SHP77 treated with DMSO at 0.1 percent for 48 hours (cell line): ENCODE results near the gene SETD1A.

Experiments used
- DNase-seq: peaks from one replicate; lab custom pipeline; 2025; lab: John Stamatoyannopoulos, UW

Gene SETD1A

GRCh38 chr16:30957456-30958174 is at the start of gene SETD1A:
SETD1A (plus strand) TSS chr16:30957754; CDS start chr16:30958732, 978 bp downstream.
- DNase-seq = peak; percentile 82

- DNase-seq = no peak
These were observed 47.0 kb upstream of the SETD1A start for GRCh38 chr16:30910427-30911029.

GRCh38 chr16:30912794-30913412 is 44.7 kb upstream of the SETD1A start:
- DNase-seq = no peak

- DNase-seq = no peak
These were observed 42.7 kb upstream of the SETD1A start for GRCh38 chr16:30914830-30915229.

GRCh38 chr16:30918614-30919013 is 38.9 kb upstream of the SETD1A start:
- no peak for DNase-seq

- no peak for DNase-seq
These were observed 36.7 kb upstream of the SETD1A start for GRCh38 chr16:30920891-30921290.

- no peak for DNase-seq
These were observed 36.2 kb upstream of the SETD1A start for GRCh38 chr16:30921459-30921747.

- DNase-seq = peak; percentile 80
These were observed 35.7 kb upstream of the SETD1A start for GRCh38 chr16:30921748-30922419.

- DNase-seq = peak; percentile 99
These were observed 35.1 kb upstream of the SETD1A start for GRCh38 chr16:30922420-30922959.

- peak; percentile 98 for DNase-seq
These were observed 34.5 kb upstream of the SETD1A start for GRCh38 chr16:30922960-30923535.

- no peak for DNase-seq
These were observed 33.9 kb upstream of the SETD1A start, which contains the start of gene FBXL19 for GRCh38 chr16:30923554-30924075. FBXL19 (plus strand) TSS chr16:30923572; CDS start chr16:30925755, 2,183 bp downstream.

- DNase-seq = no peak
These were observed 33.3 kb upstream of the SETD1A start for GRCh38 chr16:30924076-30924912.

- no peak for DNase-seq
These were observed 32.5 kb upstream of the SETD1A start for GRCh38 chr16:30924913-30925631.

- DNase-seq = no peak
These were observed 31.9 kb upstream of the SETD1A start for GRCh38 chr16:30925632-30925987.

GRCh38 chr16:30925995-30926811 is 31.4 kb upstream of the SETD1A start:
- DNase-seq = no peak

- no peak for DNase-seq
These were observed 30.4 kb upstream of the SETD1A start for GRCh38 chr16:30926937-30927788.

- DNase-seq = peak; percentile 36
These were observed 29.7 kb upstream of the SETD1A start for GRCh38 chr16:30927789-30928378.

- no peak for DNase-seq
These were observed 29.2 kb upstream of the SETD1A start for GRCh38 chr16:30928390-30928789.
